22Rv1 (cell line): ENCODE measurements around the gene ATXN10.

Experiments
- H3K27ac ChIP-seq: fragments of 450-650 bp; 2 replicates; pipeline ENCODE4 v1.5.1; 2017
- ZFX ChIP-seq: fragments of 450-650 bp; IDR thresholded peaks from 2 replicates; pipeline ENCODE4 v1.6.1; 2017; ENCODE audit warnings: antibody characterized with exemption, borderline replicate concordance
- TF ChIP-seq, protein P1 (sequence below): fragments of 450-650 bp; IDR thresholded peaks from 2 replicates; pipeline ENCODE4 v1.5.1; 2017; ENCODE audit warnings: mild to moderate bottlenecking

Gene ATXN10

DNA sequence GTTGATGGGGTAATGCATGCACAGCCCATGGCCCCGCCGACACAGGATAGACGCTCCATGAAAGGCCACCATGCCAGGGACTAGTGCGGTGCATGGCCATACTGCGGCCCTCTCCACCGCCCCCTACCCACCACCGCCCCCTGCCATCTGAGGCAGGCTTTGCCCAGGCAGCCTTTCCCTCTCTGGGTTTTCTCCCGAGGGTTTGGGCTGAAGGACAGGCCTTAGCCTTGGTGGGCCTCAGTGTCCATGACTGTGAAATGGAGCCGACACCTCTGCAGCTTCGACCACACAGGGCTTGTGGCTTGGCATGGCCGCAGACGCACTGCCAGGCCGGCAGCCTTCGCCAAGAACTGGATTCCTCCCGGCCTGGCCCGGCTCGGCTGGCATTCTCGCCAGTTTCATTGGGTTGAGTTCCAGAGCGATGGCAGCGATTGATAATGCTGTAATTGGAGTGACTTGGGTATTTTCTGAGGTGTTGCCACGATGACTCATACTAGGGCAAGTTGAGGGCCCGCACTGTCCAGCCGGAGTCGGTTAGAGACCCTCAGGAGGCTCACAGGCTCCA is 194.0 kb downstream of the ATXN10 start:
- no peak for TF ChIP-seq ZFX
- TF ChIP-seq, protein P1, sequence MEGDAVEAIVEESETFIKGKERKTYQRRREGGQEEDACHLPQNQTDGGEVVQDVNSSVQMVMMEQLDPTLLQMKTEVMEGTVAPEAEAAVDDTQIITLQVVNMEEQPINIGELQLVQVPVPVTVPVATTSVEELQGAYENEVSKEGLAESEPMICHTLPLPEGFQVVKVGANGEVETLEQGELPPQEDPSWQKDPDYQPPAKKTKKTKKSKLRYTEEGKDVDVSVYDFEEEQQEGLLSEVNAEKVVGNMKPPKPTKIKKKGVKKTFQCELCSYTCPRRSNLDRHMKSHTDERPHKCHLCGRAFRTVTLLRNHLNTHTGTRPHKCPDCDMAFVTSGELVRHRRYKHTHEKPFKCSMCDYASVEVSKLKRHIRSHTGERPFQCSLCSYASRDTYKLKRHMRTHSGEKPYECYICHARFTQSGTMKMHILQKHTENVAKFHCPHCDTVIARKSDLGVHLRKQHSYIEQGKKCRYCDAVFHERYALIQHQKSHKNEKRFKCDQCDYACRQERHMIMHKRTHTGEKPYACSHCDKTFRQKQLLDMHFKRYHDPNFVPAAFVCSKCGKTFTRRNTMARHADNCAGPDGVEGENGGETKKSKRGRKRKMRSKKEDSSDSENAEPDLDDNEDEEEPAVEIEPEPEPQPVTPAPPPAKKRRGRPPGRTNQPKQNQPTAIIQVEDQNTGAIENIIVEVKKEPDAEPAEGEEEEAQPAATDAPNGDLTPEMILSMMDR: no peak
- H3K27ac ChIP-seq: no peak overlapping the region

DNA sequence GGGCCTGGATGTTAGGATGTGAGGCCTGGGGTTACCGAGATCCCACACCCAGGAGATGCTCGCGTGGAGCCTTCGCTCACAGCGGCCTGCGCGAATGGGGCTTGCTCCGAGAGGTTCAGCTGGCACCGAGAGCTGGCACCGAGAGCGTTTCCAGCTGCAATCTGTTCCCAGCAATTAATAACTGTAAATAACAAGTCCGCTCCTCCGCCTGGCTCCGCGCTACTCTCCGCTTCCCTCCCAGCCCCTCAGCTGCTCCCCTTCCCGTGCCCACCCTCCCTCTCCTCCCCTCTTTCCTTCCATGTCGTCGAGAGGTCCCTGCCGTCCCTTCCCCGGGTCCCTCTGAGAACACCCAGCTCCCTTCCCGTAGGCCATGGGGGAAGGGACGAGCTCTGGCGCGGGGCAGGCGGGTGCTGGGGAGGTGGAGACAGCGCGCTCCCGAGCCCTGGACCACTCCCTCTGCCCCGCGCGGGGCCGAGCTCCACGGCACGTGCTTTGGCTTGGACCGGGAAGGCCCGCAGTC is 194.6 kb downstream of the ATXN10 start:
- no peak for TF ChIP-seq ZFX
- TF ChIP-seq, protein P1: no peak
- H3K27ac ChIP-seq: no peak overlapping the region

DNA sequence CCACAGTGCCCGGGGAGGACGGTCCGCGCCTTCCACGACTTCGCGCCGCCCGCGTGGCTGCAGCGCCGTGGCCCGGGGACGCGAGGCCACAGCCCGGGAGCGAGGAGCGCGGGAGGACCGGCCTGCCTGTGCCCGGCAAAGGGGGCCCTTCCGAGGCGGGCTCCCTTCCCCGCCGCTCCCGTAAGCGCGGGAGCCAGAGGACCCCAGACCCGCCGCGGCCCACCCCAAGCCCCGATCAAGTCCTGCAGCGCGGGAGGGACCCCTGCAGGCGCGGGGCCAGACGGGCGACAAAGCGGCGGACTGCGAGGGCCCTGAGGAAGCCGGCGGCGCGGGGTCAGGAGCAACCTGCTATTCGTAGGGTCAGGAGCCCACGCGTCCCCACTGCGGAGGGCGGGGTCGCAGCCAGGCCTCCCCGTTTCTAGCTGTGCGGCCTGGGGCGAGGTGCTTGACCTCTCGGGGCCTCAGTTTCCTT is 195.0 kb downstream of the ATXN10 start:
- no peak overlapping the region for H3K27ac ChIP-seq
- TF ChIP-seq ZFX: no peak
- TF ChIP-seq, protein P1: no peak

DNA sequence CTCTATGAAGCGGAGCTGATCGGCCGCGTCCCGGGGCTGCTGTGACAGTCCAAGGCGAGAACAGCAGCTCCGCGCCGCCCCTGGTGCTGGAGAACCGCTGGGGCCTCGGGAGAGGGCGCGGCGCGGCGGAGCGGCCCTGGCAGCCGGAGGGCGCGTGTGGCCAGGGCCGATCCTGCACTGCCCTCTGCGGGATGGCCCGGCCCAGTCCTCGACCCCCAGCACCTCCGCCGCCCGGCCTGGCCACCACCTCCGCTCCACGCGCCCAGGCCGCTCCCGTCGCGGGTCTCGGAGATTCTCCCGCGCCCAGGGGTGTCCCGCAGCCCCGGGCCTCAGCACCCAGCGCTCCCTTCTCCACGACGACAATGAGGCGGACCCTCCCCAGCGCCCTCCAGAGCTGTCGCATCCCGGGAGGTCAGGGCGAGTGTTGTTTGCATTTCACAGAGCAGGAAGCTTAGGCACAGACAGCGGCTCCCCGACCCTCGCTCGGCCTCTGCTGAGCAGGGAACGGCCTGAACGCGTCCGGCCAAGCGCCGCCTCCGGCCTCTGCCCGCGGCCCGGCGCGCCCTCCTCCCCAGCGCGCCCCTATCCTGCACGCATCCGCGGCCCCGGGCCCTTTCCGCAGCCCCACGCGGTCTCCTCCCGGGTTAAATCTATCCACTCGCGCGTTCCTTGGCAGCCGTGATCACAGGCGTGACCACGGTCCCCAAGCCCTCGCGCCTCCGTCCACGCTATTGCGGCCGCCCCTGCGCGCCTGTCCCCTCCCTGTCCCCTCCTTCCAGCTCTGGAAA is 195.7 kb downstream of the ATXN10 start:
- no peak for TF ChIP-seq ZFX
- TF ChIP-seq, protein P1: peak; percentile 33

DNA sequence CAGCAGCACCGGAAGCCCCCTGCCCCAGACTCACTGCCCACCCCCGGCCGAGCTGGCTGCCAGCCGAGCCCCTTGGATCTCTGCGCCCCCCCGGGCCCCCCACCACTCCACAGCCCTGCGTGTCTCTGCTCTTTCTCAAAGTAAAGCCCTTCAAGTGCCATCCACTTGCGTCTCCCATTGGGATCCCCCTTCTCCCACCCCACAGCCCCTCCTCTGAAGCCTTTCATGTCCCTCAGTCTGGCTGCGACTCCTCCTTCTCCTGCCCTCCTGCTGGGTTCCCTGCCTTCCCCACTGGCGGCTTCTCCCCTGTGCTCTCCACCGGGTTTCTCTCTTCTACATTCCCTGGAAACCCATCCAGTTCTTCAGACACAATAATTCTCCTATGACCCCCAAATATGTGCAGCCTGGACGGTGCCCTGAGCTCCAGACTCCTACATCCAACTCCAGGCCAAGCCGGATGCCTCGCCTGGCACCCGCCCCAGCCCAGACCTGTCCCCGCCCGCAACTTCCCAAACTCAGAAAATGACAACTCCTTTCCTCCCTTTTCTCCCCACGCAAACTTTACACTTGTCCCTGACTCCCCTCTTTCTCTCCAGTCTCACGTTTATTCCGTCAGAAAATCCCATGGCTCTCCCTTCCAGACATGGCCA is 196.4 kb downstream of the ATXN10 start:
- no peak overlapping the region for H3K27ac ChIP-seq
- TF ChIP-seq ZFX: no peak
- TF ChIP-seq, protein P1: no peak

More for the DNA sequence above, 195.7 kb downstream of the ATXN10 start:
- no peak overlapping the region for H3K27ac ChIP-seq

DNA sequence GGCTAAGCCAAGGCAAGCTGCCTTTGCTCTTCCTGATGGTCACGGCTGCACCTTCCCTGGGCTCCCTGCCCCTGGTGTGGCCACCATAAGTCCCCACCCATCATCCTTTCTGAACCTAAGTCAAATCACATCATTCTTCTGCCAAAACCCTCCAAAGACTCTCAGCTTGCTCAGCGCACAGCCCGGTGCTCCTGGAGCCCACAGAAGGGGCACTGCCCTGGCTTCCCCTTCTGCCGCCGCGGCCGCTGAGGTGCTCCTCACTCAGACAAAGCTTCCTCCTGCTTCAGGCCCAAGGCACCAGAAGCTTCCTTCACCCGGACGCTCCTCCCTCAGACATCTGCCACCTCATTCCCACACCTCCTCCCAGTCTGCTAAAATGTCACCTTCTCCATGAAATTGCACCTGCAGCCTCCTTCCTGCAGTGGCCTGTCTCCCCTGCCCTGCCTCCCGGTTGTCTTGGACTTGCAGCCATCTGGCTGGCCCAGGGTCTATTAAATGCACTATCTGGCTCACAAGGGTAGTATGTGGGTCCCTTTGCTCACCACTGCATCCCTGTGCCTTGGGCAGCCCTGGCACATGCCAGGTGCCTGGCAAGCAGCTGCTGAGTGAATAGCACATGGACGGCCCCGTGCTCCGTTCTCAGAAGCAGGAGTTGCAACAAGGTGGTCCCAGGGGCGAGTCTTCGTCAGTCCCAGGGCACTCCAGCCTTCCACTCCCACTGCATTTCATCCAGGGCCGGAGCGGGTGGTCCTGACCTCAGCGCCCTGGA is 197.1 kb downstream of the ATXN10 start:
- no peak for TF ChIP-seq ZFX
- TF ChIP-seq, protein P1: no peak

More for the DNA sequence above, 197.1 kb downstream of the ATXN10 start:
- H3K27ac ChIP-seq: no peak overlapping the region
